HepG2 (cell line): Measurements from ENCODE around the gene ELMOD3. TPM values are rescaled to one million over a fixed set of nuclear protein-coding genes. Genes with fewer than 3 reads are reported as not detected.

Source experiments
- ATAC-seq: fragments of 200-7000 bp; cut with Tn5 transposase; 3 replicates; pipeline ENCODE4 v1.9.1; 2020; ENCODE audit warnings: mild to moderate bottlenecking, moderate library complexity
- BruUV-seq: library from RNA; stranded (reverse); fragments of 400-500 nt; replicated peaks from 2 replicates; lab custom pipeline; 2021; lab: Mats Ljungman, UMichigan
- CTCF ChIA-PET: fragments of 300-600 bp; formaldehyde crosslinking; extraction: SDS; loops from one replicate; lab custom pipeline; 2021; ENCODE audit warnings: low total read pairs, inconsistent platforms, low intra/inter-chr PET ratio; lab: Yijun Ruan, JAX
- POLR2A ChIA-PET: fragments of 350-600 bp; sonication (Branson Sonifier 250); formaldehyde crosslinking; loops from one replicate; lab custom pipeline; 2020; ENCODE audit warnings: antibody characterized with exemption, inconsistent platforms; lab: Yijun Ruan, JAX
- DNase-seq: peaks from one replicate; pipeline ENCODE4 v3.0.0-alpha.2; 2015; ENCODE audit warnings: low spot score
- FAIRE-seq: peaks from 3 replicates; lab custom pipeline; 2011; peaks lifted over from hg19 to GRCh38; lab: Jason Lieb, UNC
- H2AFZ ChIP-seq: one replicate; pipeline ENCODE4 v1.6.1; 2011; ENCODE audit warnings: low read length, inconsistent platforms
- H3K27ac ChIP-seq: fragments of 300-600 bp; 3 replicates; pipeline ENCODE4 v1.8.0; 2011; ENCODE audit warnings: mixed run types, mild to moderate bottlenecking, mixed read lengths, low read length, inconsistent platforms; ENCODE audit not compliant: insufficient read depth; ENCODE audit errors: extremely low read length
- H3K27me3 ChIP-seq, 2 experiments: fragments of 200-600 bp in 1 of 2; 2 replicates in 1 of 2; 3 replicates in 1 of 2; pipeline versions ENCODE4 v1.6.0 to v1.8.0; 2011; ENCODE audit warnings: low read length in 2 of 2, mild to moderate bottlenecking in 2 of 2, moderate library complexity in 2 of 2, inconsistent platforms in 1 of 2; ENCODE audit not compliant: insufficient read depth in 2 of 2, control insufficient read depth in 1 of 2
- H3K36me3 ChIP-seq, 2 experiments: fragments of 200-600 bp in 1 of 2; replicated peaks in 1 of 2; 2 replicates in 1 of 2; 3 replicates in 1 of 2; pipeline versions ENCODE4 v1.5.1 to v1.8.0; 2011; ENCODE audit warnings: low read length in 2 of 2, inconsistent platforms in 1 of 2; ENCODE audit not compliant: insufficient read depth in 2 of 2, control insufficient read depth in 1 of 2
- H3K4me1 ChIP-seq: 2 replicates; pipeline ENCODE4 v1.5.1; 2012; ENCODE audit warnings: low read length, inconsistent platforms; ENCODE audit not compliant: insufficient read depth
- H3K4me2 ChIP-seq: 2 replicates; pipeline ENCODE4 v1.6.0; 2011; ENCODE audit warnings: low read depth, low read length, inconsistent platforms
- H3K4me3 ChIP-seq, 3 experiments: fragments of 200-600 bp in 1 of 3; sonication (generic), shearing (Covaris generic) in 1 of 3; replicated peaks in 1 of 3; 2 replicates each; pipeline ENCODE4 v1.5.1; 2011 to 2016; ENCODE audit warnings: low read length in 3 of 3, inconsistent platforms in 2 of 3, low read depth in 2 of 3, mild to moderate bottlenecking in 2 of 3, control low read depth in 1 of 3, mixed read lengths in 1 of 3; ENCODE audit not compliant: insufficient read depth in 1 of 3
- H3K79me2 ChIP-seq: one replicate; pipeline ENCODE4 v1.6.1; 2011; ENCODE audit warnings: low read length, inconsistent platforms; ENCODE audit not compliant: insufficient read depth
- H3K9ac ChIP-seq: 2 replicates; pipeline ENCODE4 v1.6.0; 2011; ENCODE audit warnings: mild to moderate bottlenecking, low read depth, low read length, inconsistent platforms; ENCODE audit not compliant: insufficient read depth
- H3K9me3 ChIP-seq: 2 replicates; pipeline ENCODE4 v1.5.1; 2012; ENCODE audit warnings: mild to moderate bottlenecking, low read length
- H4K20me1 ChIP-seq: 2 replicates; pipeline ENCODE4 v1.6.0; 2011; ENCODE audit warnings: inconsistent platforms, mild to moderate bottlenecking, low read length, moderate library complexity; ENCODE audit not compliant: insufficient read depth
- GMEB1 ChIP-seq: sonication (generic); formaldehyde crosslinking; IDR thresholded peaks from 2 replicates; pipeline ENCODE4 v1.5.1; 2020; ENCODE audit warnings: missing genetic modification reagents, mild to moderate bottlenecking, borderline replicate concordance
- KLF15 ChIP-seq: sonication (generic); formaldehyde crosslinking; IDR thresholded peaks from 2 replicates; pipeline ENCODE4 v1.8.1; 2023; ENCODE audit warnings: borderline replicate concordance, mild to moderate bottlenecking, inconsistent platforms, missing genetic modification reagents, mixed read lengths
- PAF1 ChIP-seq: IDR thresholded peaks from 2 replicates; pipeline ENCODE4 v1.6.1; 2016; ENCODE audit warnings: missing genetic modification reagents, missing compliant biosample characterization
- POLR2G ChIP-seq: fragments of 200-400 bp; formaldehyde crosslinking; IDR thresholded peaks from 2 replicates; pipeline ENCODE4 v1.6.1; 2018; ENCODE audit warnings: mild to moderate bottlenecking, low read depth, low read length, moderate library complexity
- SNAPC4 ChIP-seq: sonication (generic); formaldehyde crosslinking; IDR thresholded peaks from 2 replicates; pipeline ENCODE4 v1.4.0; 2020; ENCODE audit warnings: mild to moderate bottlenecking, missing genetic modification reagents
- SNAPC5 ChIP-seq: sonication (generic); formaldehyde crosslinking; IDR thresholded peaks from 2 replicates; pipeline ENCODE4 v1.8.1; 2023; ENCODE audit warnings: mild to moderate bottlenecking, missing genetic modification reagents, borderline replicate concordance
- ZFP1 ChIP-seq: IDR thresholded peaks from 2 replicates; pipeline ENCODE4 v1.6.1; 2016
- ZNF552 ChIP-seq: sonication (generic); formaldehyde crosslinking; IDR thresholded peaks from 2 replicates; pipeline ENCODE4 v1.9.0; 2022; ENCODE audit warnings: missing genetic modification reagents, mild to moderate bottlenecking, borderline replicate concordance
- ZNF770 ChIP-seq: sonication (generic); formaldehyde crosslinking; IDR thresholded peaks from 2 replicates; pipeline ENCODE4 v1.5.0; 2020; ENCODE audit warnings: mild to moderate bottlenecking, missing genetic modification reagents
- WGBS: methylation state at CpG from one replicate; pipeline ENCODE4 v1.1.6; 2017; ENCODE audit warnings: low lambda C conversion rate; 5-methylcytosine and 5-hydroxymethylcytosine counted together
- in situ Hi-C: cut with HindIII; loops from 2 replicates; pipeline ENCODE4 v1.10.0; 2017; ENCODE audit warnings: low pct_unique_long_range_greater_than_20kb; ENCODE audit not compliant: extremely low pct_ligation_motif_present
- intact Hi-C: fragments of 100-400 bp; cut with micrococcal nuclease; formaldehyde crosslinking; loops from one replicate; pipeline ENCODE4 v1.10.0; 2022; ENCODE audit not compliant: unreplicated experiment
- polyA plus RNA-seq, 8 experiments: library from polyadenylated mRNA; depleted of rRNA in 3 of 8; stranded (reverse) in 7 of 8; unstranded in 1 of 8; fragments of >200 nt; fragmentation: Illumina TruSeq in 4 of 8; extraction: Trizol in 4 of 8; gene quantifications; 2 replicates each; pipeline versions ENCODE4 v1.2.1 to v1.2.3, GENCODE V29; 2011 to 2016; ENCODE audit warnings: low read depth in 4 of 8, missing spikeins in 1 of 8, mixed read lengths in 1 of 8; ENCODE audit not compliant: insufficient read depth in 1 of 8
- total RNA-seq, 5 experiments: library from RNA; depleted of rRNA; stranded (reverse); fragments of >200 nt; fragmentation: Illumina TruSeq; extraction: Trizol; gene quantifications; 2 replicates each; pipeline ENCODE4 v1.2.3, GENCODE V29; 2016; ENCODE audit warnings: low read depth in 1 of 5

ELMOD3 gene
- total and polyA plus RNA-seq, 2 of the 13 experiments (the other 11 are each of a cell fraction or from before 2014, with no cell fraction given), result 13.3 to 19.5 TPM

GRCh38 chr2:85340034-85340892 is 14.3 kb upstream of the ELMOD3 start:
- intact Hi-C loops, result no loop called here
- H3K4me3 ChIP-seq, result no peak overlapping the region
- H3K27me3 ChIP-seq, result no peaks in the 10 kb centered on the region
- DNase-seq, result no peak
- TF ChIP-seq KLF15 (no peak), ZFP1 (CRISPR knock-in tag) (no peak), SNAPC4 (CRISPR knock-in tag) (no peak), SNAPC5 (CRISPR knock-in tag) (no peak), GMEB1 (CRISPR knock-in tag) (no peak), ZNF552 (CRISPR knock-in tag) (no peak), POLR2G (peak; percentile 37), PAF1 (0 out of 2 replicates have a peak, but pooled peaks have one; percentile 66), ZNF770 (CRISPR knock-in tag) (peak; percentile 71; the same call in 1 of the 2 replicates)
- TF ChIP-seq, all 625 proteins: peak for 3
- BruUV-seq, result no TSS peak
- CTCF ChIA-PET, result no interaction called here
- no peaks in the 10 kb centered on the region for H3K9me3 ChIP-seq
- H3K79me2 ChIP-seq, result no peaks in the 10 kb centered on the region
- H2AFZ ChIP-seq, result no peak overlapping the region
- no peak overlapping the region for H3K9ac ChIP-seq
- peaks cover 14 to 23% of the 10 kb centered on the region in 2 experiments; a peak in 4 of 5 replicates for H3K36me3 ChIP-seq
- WGBS, result 77% methylated on average over 13 of the region's 13 CpGs
- H3K27ac ChIP-seq, result no peak overlapping the region
- no peaks in the 10 kb centered on the region for H4K20me1 ChIP-seq
- ATAC-seq (no peak), FAIRE-seq (no peak)
- in situ Hi-C loops, result no loop called here
- H3K4me2 ChIP-seq, result no peak overlapping the region
- POLR2A ChIA-PET, result interaction anchor here (0.9 to 3.3 kb wide), 5 partner anchors 10 to 79 kb away, joined by 3 to 21 read pairs (median 3); partner anchors contain the start of genes ELMOD3, RETSAT, SH2D6 and TGOLN2
- 0 out of 2 replicates have a peak, but pooled peaks cover 3% of the 10 kb centered on the region for H3K4me1 ChIP-seq
